GM03348 (cell line): Measurements from ENCODE around the gene PIK3R4.

ENCODE experiments used
- DNase-seq: peaks from one replicate; pipeline ENCODE4 v3.0.0; 2012; ENCODE audit warnings: low spot score

PIK3R4 gene

DNA sequence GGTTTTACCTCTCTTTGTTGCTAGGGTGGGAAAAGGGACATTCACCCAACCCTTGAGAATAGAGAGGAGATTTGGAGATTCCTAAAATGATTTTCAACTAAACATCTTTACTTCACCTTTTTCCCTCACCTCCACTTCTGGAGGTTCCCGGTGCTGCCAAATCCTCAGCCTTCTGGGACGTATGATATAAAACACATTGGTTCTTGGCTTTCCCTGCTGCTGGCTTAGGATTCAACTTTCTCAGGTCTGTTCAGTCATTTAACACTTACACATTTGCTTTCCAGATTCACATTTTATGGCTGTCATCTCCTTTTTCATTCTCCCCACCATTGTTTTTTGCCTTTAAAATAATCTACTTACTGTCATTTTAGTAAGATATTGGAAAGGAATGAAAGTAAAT lies 106.6 kb downstream of the PIK3R4 start:
- no peak for DNase-seq

DNA sequence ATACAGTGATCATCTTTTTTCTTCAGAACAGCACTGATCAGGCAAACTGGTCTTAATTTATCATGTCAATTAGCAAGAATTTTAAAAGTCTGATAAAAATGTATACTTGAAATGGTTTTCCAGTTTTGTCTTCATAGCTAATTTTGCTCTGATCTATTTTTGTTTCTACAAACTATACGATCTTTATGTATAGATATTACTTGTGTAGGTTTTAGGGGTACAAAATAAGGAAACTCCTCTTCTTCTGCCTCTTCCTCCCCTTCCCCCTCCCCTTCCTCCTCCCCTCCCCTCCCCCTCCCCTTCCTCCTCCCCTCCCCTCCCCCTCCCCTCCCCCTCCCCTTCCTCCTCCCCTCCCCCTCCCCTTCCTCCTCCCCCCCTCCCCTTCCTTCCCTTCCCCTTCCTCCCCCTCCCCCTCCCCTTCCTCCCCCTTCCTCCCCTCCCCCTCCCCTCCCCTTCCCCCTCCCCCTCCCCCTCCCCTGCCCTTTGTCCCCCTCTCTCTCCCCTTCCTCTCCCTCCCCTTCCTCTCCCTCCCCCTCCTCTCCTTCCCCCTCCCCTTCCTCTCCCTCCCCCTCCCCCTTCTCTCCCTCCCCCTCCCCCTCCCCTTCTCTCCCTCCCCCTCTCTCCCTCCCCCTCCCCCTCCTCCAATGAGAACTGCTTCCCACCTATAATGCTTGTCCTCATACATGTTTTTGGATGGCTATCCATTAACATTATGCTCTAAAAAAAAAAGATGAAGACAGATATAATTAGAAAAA lies 110.0 kb downstream of the PIK3R4 start:
- no peak for DNase-seq

DNA sequence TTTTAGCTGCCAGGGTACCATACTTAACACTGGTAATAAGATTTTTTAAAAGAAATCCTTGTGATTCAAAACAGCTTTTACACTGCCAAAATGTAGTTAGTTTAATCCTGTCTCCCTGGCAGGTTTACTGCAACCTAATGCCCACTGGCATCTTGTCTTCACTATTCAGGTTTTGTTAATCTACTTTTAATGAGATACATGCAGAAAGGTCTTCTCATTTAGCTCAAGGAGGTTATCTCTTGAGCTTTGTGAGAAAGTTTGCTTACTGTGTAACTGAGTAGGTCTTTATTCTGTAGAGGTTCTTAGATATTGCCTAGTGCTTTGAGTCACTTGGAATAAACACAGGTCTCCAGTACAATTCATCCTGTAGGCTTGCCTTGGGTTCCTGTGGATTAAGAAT lies 110.7 kb downstream of the PIK3R4 start:
- DNase-seq: no peak

DNA sequence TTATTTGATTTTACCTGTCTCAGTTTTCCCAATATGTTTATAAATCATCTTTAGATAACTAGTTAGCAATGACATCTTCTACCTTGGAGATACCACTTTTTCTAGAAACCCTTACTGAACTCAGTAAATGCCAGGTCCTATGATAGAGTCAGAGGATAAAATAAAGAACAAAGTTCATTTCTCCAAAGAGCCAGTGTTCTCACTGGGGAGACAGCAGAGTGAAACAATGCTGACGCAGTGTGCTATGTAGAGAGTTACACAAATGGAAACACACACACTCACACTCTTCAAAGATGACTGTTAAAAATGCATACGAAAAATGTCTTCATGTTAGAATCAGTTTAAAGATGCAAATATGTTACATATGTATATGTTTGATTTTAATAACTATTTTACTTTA lies 111.3 kb downstream of the PIK3R4 start:
- DNase-seq: no peak
